ENCODE measurements around the gene UPF2. TPM values are rescaled to one million over a fixed set of nuclear protein-coding genes. Genes with fewer than 3 reads are reported as not detected.

UPF2 gene, protein sequence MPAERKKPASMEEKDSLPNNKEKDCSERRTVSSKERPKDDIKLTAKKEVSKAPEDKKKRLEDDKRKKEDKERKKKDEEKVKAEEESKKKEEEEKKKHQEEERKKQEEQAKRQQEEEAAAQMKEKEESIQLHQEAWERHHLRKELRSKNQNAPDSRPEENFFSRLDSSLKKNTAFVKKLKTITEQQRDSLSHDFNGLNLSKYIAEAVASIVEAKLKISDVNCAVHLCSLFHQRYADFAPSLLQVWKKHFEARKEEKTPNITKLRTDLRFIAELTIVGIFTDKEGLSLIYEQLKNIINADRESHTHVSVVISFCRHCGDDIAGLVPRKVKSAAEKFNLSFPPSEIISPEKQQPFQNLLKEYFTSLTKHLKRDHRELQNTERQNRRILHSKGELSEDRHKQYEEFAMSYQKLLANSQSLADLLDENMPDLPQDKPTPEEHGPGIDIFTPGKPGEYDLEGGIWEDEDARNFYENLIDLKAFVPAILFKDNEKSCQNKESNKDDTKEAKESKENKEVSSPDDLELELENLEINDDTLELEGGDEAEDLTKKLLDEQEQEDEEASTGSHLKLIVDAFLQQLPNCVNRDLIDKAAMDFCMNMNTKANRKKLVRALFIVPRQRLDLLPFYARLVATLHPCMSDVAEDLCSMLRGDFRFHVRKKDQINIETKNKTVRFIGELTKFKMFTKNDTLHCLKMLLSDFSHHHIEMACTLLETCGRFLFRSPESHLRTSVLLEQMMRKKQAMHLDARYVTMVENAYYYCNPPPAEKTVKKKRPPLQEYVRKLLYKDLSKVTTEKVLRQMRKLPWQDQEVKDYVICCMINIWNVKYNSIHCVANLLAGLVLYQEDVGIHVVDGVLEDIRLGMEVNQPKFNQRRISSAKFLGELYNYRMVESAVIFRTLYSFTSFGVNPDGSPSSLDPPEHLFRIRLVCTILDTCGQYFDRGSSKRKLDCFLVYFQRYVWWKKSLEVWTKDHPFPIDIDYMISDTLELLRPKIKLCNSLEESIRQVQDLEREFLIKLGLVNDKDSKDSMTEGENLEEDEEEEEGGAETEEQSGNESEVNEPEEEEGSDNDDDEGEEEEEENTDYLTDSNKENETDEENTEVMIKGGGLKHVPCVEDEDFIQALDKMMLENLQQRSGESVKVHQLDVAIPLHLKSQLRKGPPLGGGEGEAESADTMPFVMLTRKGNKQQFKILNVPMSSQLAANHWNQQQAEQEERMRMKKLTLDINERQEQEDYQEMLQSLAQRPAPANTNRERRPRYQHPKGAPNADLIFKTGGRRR
- 10 to 100 TPM; 20.6 to 36.8 (median 22.3) TPM for total RNA-seq
- long read RNA-seq, donor 1, full-length matches to known transcripts: 12 of 43 reads
- long read RNA-seq, donor 1, partial matches to known transcripts: 28 of 43 reads
- long read RNA-seq, donor 1, other reads (novel, unspliced or antisense): 3 of 43 reads
- long read RNA-seq, donor 2, partial matches to known transcripts: 8 of 8 reads
- long read RNA-seq, donor 2, other reads (novel, unspliced or antisense): 0 of 8 reads

DNA sequence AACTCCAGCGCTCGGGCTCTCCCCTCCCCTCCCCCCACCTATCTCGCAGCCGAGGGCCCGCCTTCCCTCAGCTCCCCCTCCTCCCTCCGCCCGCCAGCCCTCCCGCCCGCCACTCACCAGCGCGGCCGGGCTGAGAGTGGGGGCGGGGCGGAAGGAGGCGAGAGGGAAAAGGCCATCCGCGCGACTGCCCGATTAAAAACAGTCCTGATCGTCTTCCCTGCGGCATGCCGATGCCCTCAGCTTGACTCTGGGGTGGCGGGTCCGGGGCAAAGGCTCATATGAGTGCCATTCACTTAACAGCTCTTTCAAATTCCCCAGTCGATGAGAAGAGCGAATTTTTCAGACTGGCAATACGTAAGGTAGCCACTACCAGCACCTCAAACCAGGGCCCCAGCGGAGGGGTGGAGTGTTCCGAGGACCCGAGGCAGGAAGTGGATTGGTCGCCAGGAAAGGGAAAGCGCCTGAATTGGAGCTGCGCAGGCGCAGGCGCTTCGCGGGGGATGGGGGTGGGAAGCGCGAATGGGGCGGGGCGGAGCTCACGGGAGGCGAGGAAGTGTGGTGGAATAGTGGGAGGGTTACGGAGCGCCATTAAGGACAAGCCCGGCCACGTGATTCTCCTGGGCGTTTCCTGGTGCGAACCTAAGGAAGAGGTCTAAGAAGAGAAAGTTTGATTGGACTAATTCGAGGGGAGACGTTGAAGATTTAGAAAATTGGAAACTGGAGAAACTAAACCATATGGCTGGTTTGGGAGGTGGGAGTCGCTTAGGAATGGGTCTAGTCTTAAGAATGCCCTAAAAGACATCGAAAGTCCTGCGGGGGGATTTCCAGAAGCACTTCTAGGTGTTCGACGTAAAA lies at the start of gene UPF2:
UPF2 (minus strand) TSS at position 13 of the 855 bp plus-strand sequence. CDS start 7,386 bp downstream, outside the sequence.
- Histone ChIP-seq H3K4me1 (ENCODE audit: low read depth) (peaks cover 11% of the 10 kb centered on the region), H3K4me3 (peak within 1 kb of the TSS; percentile 96), H3K9me3 (no peaks in the 10 kb centered on the region), H3K36me3 (ENCODE audit: low read depth) (no peaks in the 10 kb centered on the region)
- intact Hi-C loops (cut with DNase I, micrococcal nuclease): no loop called here
- peak; percentile 95 for ATAC-seq
- DNase-seq: peak; percentile 98 to 99 (median 99)
- TF ChIP-seq, protein P1, sequence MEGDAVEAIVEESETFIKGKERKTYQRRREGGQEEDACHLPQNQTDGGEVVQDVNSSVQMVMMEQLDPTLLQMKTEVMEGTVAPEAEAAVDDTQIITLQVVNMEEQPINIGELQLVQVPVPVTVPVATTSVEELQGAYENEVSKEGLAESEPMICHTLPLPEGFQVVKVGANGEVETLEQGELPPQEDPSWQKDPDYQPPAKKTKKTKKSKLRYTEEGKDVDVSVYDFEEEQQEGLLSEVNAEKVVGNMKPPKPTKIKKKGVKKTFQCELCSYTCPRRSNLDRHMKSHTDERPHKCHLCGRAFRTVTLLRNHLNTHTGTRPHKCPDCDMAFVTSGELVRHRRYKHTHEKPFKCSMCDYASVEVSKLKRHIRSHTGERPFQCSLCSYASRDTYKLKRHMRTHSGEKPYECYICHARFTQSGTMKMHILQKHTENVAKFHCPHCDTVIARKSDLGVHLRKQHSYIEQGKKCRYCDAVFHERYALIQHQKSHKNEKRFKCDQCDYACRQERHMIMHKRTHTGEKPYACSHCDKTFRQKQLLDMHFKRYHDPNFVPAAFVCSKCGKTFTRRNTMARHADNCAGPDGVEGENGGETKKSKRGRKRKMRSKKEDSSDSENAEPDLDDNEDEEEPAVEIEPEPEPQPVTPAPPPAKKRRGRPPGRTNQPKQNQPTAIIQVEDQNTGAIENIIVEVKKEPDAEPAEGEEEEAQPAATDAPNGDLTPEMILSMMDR (IDR thresholded peaks at IDR 0.05): peak; percentile 8

DNA sequence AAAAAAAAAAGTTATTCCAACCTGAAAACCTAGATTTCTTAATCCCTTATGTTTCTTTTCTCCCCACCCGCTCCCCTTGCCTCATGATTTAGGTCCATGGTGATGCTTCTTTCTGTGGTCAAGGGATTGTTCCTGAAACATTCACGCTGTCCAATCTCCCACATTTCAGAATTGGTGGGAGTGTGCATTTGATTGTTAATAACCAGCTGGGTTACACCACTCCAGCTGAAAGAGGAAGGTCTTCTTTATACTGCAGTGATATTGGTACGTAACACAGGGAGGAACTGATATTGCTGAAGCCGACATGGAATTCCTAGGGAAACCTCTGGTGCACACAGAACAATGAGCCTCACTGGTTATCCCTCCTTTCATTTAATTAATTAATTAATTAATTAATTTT lies 48.8 kb upstream of the UPF2 start:
- H3K36me3 ChIP-seq (ENCODE audit: low read depth): no peaks in the 10 kb centered on the region
- DNase-seq: no peak
- H3K4me3 ChIP-seq: no peak overlapping the region
- TF ChIP-seq, protein P1 (IDR thresholded peaks at IDR 0.05): no peak
- no peak for ATAC-seq
- no peaks in the 10 kb centered on the region for H3K9me3 ChIP-seq
- H3K4me1 ChIP-seq (ENCODE audit: low read depth): no peaks in the 10 kb centered on the region
- intact Hi-C loops (cut with DNase I, micrococcal nuclease): no loop called here

DNA sequence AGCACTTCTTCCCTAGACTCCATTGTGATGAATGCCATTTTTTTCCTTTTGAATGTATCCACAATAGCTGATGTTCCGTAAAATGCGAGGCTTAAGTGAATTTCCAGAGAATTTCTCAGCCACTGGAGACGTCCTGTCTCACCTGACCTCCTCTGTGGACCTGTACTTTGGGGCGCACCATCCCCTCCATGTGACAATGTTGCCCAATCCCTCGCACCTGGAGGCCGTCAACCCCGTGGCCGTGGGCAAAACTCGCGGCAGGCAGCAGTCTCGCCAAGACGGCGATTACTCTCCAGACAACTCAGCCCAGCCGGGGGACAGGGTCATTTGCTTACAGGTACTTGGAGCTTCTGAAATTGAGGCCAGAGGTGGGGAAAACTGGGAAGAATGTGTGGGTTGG lies 46.3 kb upstream of the UPF2 start:
- intact Hi-C loops (cut with DNase I, micrococcal nuclease): no loop called here
- TF ChIP-seq, protein P1 (IDR thresholded peaks at IDR 0.05): no peak
- ATAC-seq (no peak), DNase-seq (no peak)
- no peaks in the 10 kb centered on the region for H3K36me3 ChIP-seq (ENCODE audit: low read depth)
- no peak overlapping the region for H3K4me3 ChIP-seq
- no peaks in the 10 kb centered on the region for H3K4me1 ChIP-seq (ENCODE audit: low read depth)
- H3K9me3 ChIP-seq: no peaks in the 10 kb centered on the region

DNA sequence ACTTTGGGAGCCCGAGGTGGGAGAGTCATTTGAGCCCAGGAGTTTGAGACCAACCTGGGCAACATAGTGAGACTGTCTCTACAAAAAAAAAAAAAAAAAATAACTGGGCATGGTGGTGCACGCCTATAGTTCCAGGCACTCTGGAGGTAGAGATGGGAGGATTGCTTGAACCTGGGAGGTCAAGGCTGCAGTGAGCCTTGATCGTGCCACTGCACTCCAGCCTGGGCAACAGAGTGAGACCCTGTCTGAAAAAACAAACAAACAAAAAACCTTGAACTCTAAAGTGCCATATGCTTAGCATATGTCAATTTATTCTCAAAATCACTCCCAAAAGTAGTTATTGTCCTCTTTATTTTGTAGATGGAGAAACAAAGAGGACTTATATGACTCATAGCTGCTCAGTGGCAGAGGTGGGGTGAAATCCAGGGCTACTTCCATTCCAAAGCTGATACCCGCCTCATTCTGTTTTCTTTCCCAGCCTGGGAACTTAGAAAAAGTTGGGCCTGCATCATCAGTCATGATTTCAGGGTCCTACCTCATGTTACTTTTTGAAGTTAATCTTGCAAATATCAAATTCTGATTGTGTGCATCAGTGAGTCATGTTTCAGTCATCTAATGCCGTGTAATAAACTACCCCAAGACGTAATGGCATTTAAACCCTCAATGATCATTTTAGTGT lies 39.4 kb upstream of the UPF2 start:
- H3K9me3 ChIP-seq: no peaks in the 10 kb centered on the region
- H3K4me3 ChIP-seq: no peak overlapping the region
- ATAC-seq: no peak
- no peaks in the 10 kb centered on the region for H3K36me3 ChIP-seq (ENCODE audit: low read depth)
- no peaks in the 10 kb centered on the region for H3K4me1 ChIP-seq (ENCODE audit: low read depth)
- TF ChIP-seq, protein P1 (IDR thresholded peaks at IDR 0.05): no peak
- intact Hi-C loops (cut with DNase I, micrococcal nuclease): no loop called here
- no peak for DNase-seq

Measured in mucosa of descending colon (tissue), 3 donors.